ENCODE results near the gene LYZL6.

The LYZL6 gene

GRCh38 chr17:35981908-35982330 lies 38.4 kb upstream of the LYZL6 start:
- H4K20me1 ChIP-seq (ENCODE audit: insufficient read depth, low read length): no peaks in the 10 kb centered on the region
- TF ChIP-seq EZH2 (IDR thresholded peaks at IDR 0.05; ENCODE audit: borderline replicate concordance, low read length): no peak
- TF ChIP-seq CTCF (IDR thresholded peaks at IDR 0.05; ENCODE audit: low read length): peak; percentile 15; the same call in 1 of the 2 replicates
- H3F3A ChIP-seq (ENCODE audit: insufficient read depth, low read length): no peaks in the 10 kb centered on the region

GRCh38 chr17:35981246-35981645 lies 37.7 kb upstream of the LYZL6 start, which contains the start of gene CCL16:
Gene CCL16, minus strand, starts transcription at chr17:35981497. Its CDS starts 77 bp downstream, at chr17:35981420.
- Histone ChIP-seq H3K27ac (ENCODE audit: low read depth, low read length, poor library complexity, severe bottlenecking) (no peak within 1 kb of the TSS), H3K4me2 (ENCODE audit: low read length) (no peak within 1 kb of the TSS), H3F3A (ENCODE audit: insufficient read depth, low read length) (no peaks in the 10 kb centered on the region), H3K9me3 (ENCODE audit: low read length) (no peaks in the 10 kb centered on the region), H3K4me1 (ENCODE audit: insufficient read depth, low read length, severe bottlenecking) (no peaks in the 10 kb centered on the region), H4K20me1 (ENCODE audit: insufficient read depth, low read length) (no peaks in the 10 kb centered on the region), H2AFZ (ENCODE audit: low read length) (no peak within 1 kb of the TSS), H3K27me3 (ENCODE audit: insufficient read depth, low read length) (0 out of 2 replicates have a peak, but pooled peaks cover 3% of the 10 kb centered on the region), H3K36me3 (ENCODE audit: insufficient read depth, low read length) (no peaks in the 10 kb centered on the region), H3K9me2 (ENCODE audit: low read depth, low read length) (no peaks in the 10 kb centered on the region), H3K79me2 (ENCODE audit: insufficient read depth, low read length) (no peaks in the 10 kb centered on the region), H3K9ac (ENCODE audit: low read length) (no peak within 1 kb of the TSS), H3K4me3 (ENCODE audit: low read depth, low read length, poor library complexity, severe bottlenecking) (no peak within 1 kb of the TSS)
- no peak for TF ChIP-seq CTCF (IDR thresholded peaks at IDR 0.05; ENCODE audit: low read length)

More at GRCh38 chr17:35981908-35982330, 38.4 kb upstream of the LYZL6 start:
- no peak overlapping the region for H3K4me2 ChIP-seq (ENCODE audit: low read length)
- 0 out of 2 replicates have a peak, but pooled peaks cover 3% of the 10 kb centered on the region for H3K27me3 ChIP-seq (ENCODE audit: insufficient read depth, low read length)
- H3K9me2 ChIP-seq (ENCODE audit: low read depth, low read length): no peaks in the 10 kb centered on the region
- no peak overlapping the region for H2AFZ ChIP-seq (ENCODE audit: low read length)
- no peak overlapping the region for H3K9ac ChIP-seq (ENCODE audit: low read length)
- H3K27ac ChIP-seq (ENCODE audit: low read depth, low read length, poor library complexity, severe bottlenecking): no peak overlapping the region
- H3K4me1 ChIP-seq (ENCODE audit: insufficient read depth, low read length, severe bottlenecking): no peaks in the 10 kb centered on the region
- no peaks in the 10 kb centered on the region for H3K79me2 ChIP-seq (ENCODE audit: insufficient read depth, low read length)
- H3K4me3 ChIP-seq (ENCODE audit: low read depth, low read length, poor library complexity, severe bottlenecking): no peak overlapping the region
- no peaks in the 10 kb centered on the region for H3K36me3 ChIP-seq (ENCODE audit: insufficient read depth, low read length)
- no peaks in the 10 kb centered on the region for H3K9me3 ChIP-seq (ENCODE audit: low read length)

GRCh38 chr17:35978346-35978745 lies 34.8 kb upstream of the LYZL6 start:
- no peaks in the 10 kb centered on the region for H3F3A ChIP-seq (ENCODE audit: insufficient read depth, low read length)
- no peaks in the 10 kb centered on the region for H4K20me1 ChIP-seq (ENCODE audit: insufficient read depth, low read length)
- no peaks in the 10 kb centered on the region for H3K9me3 ChIP-seq (ENCODE audit: low read length)
- H3K4me2 ChIP-seq (ENCODE audit: low read length): no peak overlapping the region
- H3K4me1 ChIP-seq (ENCODE audit: insufficient read depth, low read length, severe bottlenecking): no peaks in the 10 kb centered on the region
- no peak overlapping the region for H3K9ac ChIP-seq (ENCODE audit: low read length)
- no peak overlapping the region for H2AFZ ChIP-seq (ENCODE audit: low read length)
- no peak overlapping the region for H3K27ac ChIP-seq (ENCODE audit: low read depth, low read length, poor library complexity, severe bottlenecking)
- H3K27me3 ChIP-seq (ENCODE audit: insufficient read depth, low read length): 0 out of 2 replicates have a peak, but pooled peaks cover 3% of the 10 kb centered on the region
- H3K79me2 ChIP-seq (ENCODE audit: insufficient read depth, low read length): no peaks in the 10 kb centered on the region
- H3K4me3 ChIP-seq (ENCODE audit: low read depth, low read length, poor library complexity, severe bottlenecking): no peak overlapping the region
- H3K9me2 ChIP-seq (ENCODE audit: low read depth, low read length): no peaks in the 10 kb centered on the region
- no peak for TF ChIP-seq EZH2 (IDR thresholded peaks at IDR 0.05; ENCODE audit: borderline replicate concordance, low read length)
- TF ChIP-seq CTCF (IDR thresholded peaks at IDR 0.05; ENCODE audit: low read length): no peak
- H3K36me3 ChIP-seq (ENCODE audit: insufficient read depth, low read length): no peaks in the 10 kb centered on the region

Measured in OCI-LY1 (cell line).